HUES64 (cell line): ENCODE data around the gene TSACC.
"Not testable (repeated sequence)": the region's sequence is repeated elsewhere in the genome, so short reads cannot be mapped to it uniquely, and the experiment has no call there.

Source experiments
- H3K27ac ChIP-seq: 2 replicates; pipeline ENCODE4 v1.7.0; 2013; ENCODE audit warnings: low read depth, low read length, inconsistent platforms
- H3K27me3 ChIP-seq: 2 replicates; pipeline ENCODE4 v1.6.1; 2013; ENCODE audit warnings: mild to moderate bottlenecking, low read length; ENCODE audit not compliant: insufficient read depth
- H3K36me3 ChIP-seq: 2 replicates; pipeline ENCODE4 v1.6.1; 2013; ENCODE audit warnings: mild to moderate bottlenecking, low read length; ENCODE audit not compliant: insufficient read depth
- H3K4me1 ChIP-seq: 2 replicates; pipeline ENCODE4 v1.6.1; 2013; ENCODE audit warnings: mild to moderate bottlenecking, low read length, moderate library complexity; ENCODE audit not compliant: insufficient read depth
- H3K4me3 ChIP-seq: 2 replicates; pipeline ENCODE4 v1.5.1; 2013; ENCODE audit warnings: mild to moderate bottlenecking, low read length, moderate library complexity
- H3K9ac ChIP-seq: 2 replicates; pipeline ENCODE4 v1.6.1; 2013; ENCODE audit warnings: mild to moderate bottlenecking, low read depth, low read length
- H3K9me3 ChIP-seq: 2 replicates; pipeline ENCODE4 v1.6.1; 2013; ENCODE audit warnings: low read depth, low read length; ENCODE audit not compliant: insufficient read depth
- WGBS: fragments of 150-250, 120-280 bp; methylation state at CpG from one replicate; pipeline ENCODE4 v1.1.7; 2013; ENCODE audit warnings: missing lambda C conversion rate; 5-methylcytosine and 5-hydroxymethylcytosine counted together

TSACC gene

DNA sequence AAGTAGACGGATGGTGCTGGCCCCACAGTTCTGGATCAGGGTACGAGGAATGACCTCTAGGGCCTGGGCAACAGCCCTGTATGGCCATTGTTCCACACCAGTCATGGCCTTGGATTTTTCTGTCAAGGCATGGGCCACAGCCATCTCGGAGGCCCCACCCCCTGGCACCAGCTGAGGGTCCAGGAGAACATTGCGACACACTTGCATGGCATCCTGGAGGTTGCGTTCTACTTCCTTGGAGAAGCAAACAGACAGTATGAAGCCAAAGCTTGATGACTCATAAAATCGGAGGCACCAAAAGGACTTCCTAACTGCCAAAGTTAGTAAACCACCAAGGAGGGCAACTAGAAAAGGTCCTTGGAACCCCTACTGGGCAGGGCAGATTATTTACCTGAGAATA lies 27.4 kb upstream of the TSACC start:
- no peak overlapping the region for H3K9ac ChIP-seq
- no peaks in the 10 kb centered on the region for H3K4me1 ChIP-seq
- no peaks in the 10 kb centered on the region for H3K9me3 ChIP-seq
- H3K36me3 ChIP-seq = peaks cover 88% of the 10 kb centered on the region
- no peak overlapping the region for H3K27ac ChIP-seq
- H3K27me3 ChIP-seq = no peaks in the 10 kb centered on the region
- 96% methylated on average over 6 of the region's 6 CpGs for WGBS
- no peak overlapping the region for H3K4me3 ChIP-seq

DNA sequence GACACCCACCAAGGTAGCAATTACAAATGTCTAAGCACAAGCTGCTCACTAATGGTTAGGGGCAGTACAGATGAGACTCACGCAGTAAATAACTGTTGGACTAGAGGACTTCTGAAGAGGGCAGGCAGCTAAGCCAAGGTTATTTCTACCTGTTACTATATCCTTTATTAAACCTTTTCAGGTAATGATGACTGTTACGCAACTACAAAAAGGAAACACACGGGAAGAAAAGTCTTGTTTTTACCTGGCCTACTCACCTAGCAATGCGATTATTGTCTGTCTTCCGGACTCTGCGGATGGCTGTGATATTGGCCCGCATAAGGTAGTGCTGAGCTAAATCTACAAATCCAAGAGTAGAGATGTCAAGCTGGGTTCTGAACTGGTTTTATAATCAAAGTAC lies 21.4 kb upstream of the TSACC start:
- Histone ChIP-seq H3K4me1 (no peaks in the 10 kb centered on the region), H3K36me3 (peaks cover 97% of the 10 kb centered on the region), H3K9me3 (no peaks in the 10 kb centered on the region), H3K27ac (no peak overlapping the region), H3K27me3 (no peaks in the 10 kb centered on the region), H3K4me3 (no peak overlapping the region), H3K9ac (no peak overlapping the region)
- 97% methylated on average over 7 of the region's 7 CpGs for WGBS

DNA sequence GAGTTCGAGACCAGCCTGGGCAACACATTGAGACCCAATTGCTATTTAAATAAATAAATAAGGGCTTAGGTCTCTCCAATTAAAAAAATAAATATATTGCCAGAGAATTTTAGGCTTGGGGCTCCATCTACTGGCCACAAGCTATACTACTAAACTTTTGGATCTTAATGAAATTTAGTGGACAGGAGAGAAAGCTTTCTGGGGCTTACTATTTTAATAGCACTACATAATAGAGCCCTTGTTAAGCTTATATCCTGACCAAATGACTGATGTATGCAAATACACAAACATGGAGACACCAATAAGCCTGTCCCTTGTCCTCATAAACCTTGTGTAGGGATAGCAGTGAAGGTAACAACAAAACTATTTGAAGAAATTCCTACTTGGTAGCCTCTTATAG lies 18.7 kb upstream of the TSACC start:
- peaks cover 93% of the 10 kb centered on the region for H3K36me3 ChIP-seq
- WGBS = no CpG with 5 or more reads among the region's 1 CpG

DNA sequence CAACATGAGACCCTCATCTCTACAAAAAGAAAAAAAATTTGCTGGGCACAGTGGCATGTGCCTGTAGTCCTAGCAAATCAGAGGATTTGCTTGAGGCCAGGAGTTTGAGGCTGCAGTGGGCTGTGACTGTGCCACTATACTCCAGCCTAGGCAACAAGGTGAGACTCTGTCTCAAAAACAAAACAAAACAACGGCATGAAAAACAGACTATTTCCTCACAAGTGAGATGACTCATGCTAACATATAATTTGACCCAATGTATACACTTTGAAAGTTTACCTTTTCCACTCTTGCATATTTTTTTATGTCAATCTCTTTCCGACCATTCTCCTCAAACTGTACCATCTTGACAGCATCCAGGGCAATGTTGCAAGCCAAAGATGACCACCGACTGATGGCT lies 17.8 kb upstream of the TSACC start:
- Histone ChIP-seq H3K4me1 (no peaks in the 10 kb centered on the region), H3K27ac (no peak overlapping the region), H3K9ac (no peak overlapping the region), H3K27me3 (no peaks in the 10 kb centered on the region), H3K9me3 (no peaks in the 10 kb centered on the region), H3K36me3 (peaks cover 94% of the 10 kb centered on the region), H3K4me3 (no peak overlapping the region)
- WGBS = 99% methylated on average over 3 of the region's 3 CpGs

More for the DNA sequence above, 18.7 kb upstream of the TSACC start:
- Histone ChIP-seq H3K4me3 (no peak overlapping the region), H3K9me3 (no peaks in the 10 kb centered on the region), H3K27ac (no peak overlapping the region), H3K9ac (no peak overlapping the region), H3K4me1 (no peaks in the 10 kb centered on the region), H3K27me3 (no peaks in the 10 kb centered on the region)

DNA sequence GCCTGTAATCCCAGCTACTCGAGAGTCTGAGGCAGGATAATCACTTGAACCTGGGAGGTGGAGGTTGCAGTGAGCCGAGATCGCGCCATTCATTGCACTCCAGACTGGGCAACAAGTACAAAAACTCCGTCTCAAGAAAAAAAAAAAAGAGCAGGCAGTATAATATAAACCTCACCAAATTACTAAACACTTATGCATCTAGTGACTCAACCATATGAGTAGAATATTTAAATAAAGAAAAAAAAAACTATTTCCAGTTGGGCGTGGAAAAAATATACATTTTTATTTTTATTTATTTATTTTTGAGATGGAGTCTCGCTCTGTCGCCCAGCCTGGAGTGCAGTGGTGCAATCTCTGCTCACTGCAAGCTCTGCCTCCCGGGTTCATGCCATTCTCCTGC lies 15.1 kb upstream of the TSACC start:
- H3K27me3 ChIP-seq, H3K9ac ChIP-seq, H3K4me1 ChIP-seq, H3K27ac ChIP-seq, H3K4me3 ChIP-seq, H3K9me3 ChIP-seq: not testable (repeated sequence)
- H3K36me3 ChIP-seq = peaks cover 84% of the 10 kb centered on the region
- WGBS = 97% methylated on average over 8 of the region's 9 CpGs

DNA sequence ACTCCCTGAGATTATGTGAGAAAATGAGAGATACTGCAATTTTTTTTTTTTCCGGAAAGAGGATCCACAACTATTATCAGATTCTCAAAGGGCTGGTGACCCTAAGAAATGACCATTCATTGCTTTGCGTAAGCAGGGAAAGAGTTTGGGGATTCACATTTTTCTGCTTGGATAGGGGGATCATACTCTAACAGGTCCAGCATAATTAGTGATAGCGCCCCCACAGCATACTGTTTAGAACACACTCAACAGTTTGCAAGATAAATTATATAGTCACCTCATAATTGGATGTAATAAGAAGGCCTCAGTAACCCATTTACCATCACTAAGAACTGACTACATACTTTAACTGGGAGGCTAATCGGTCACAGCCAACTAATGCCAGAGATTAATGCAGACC lies 2.1 kb upstream of the TSACC start:
- H3K9me3 ChIP-seq = no peaks in the 10 kb centered on the region
- no peaks in the 10 kb centered on the region for H3K27me3 ChIP-seq
- WGBS = 83% methylated on average over 2 of the region's 4 CpGs
- no peaks in the 10 kb centered on the region for H3K4me1 ChIP-seq
- H3K27ac ChIP-seq = no peak overlapping the region
- H3K4me3 ChIP-seq = peak overlapping the region; percentile 81
- no peak overlapping the region for H3K9ac ChIP-seq
- H3K36me3 ChIP-seq = peaks cover 50% of the 10 kb centered on the region

DNA sequence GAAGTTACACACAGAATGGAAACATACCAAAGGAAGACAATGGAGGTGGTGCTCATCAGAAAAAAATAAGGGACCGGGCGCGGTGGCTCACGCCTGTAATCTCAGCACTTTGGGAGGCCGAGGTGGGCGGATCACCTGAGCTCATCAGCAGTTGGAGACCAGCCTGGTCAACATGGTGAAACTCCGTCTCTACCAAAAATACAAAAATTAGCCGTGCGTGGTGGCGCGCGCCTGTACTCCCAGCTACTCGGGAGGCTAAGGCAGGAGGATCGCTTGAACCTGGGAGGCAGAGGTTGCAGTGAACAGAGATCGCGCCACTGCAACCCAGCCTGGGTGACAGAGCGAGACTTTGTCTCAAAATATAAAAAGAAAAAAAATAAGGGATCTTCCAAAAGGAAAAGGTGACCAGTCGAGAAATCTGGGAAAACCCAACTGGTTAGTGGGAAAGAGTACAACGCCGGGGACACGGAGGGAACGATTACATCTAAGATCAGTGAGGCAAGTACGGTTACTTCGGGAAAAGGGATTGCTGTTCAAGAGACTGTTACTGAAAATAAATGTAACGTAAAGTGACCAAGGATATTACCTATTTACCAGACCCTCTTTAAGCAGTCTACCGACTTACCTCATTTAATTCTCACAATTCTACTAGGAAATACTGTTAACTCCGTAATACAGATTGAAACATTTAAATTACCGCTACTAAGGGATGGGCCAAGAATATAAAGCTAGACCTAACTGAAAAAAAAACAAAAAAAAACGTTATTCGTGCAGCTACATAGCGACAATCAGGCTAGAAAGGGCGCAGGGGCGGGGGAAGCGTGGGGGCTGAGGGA lies 1.1 kb upstream of the TSACC start:
- 11% methylated on average over 34 of the region's 34 CpGs for WGBS
- Histone ChIP-seq H3K27me3 (no peaks in the 10 kb centered on the region), H3K9ac (peak overlapping the region; percentile 78), H3K27ac (peak overlapping the region; percentile 50; the same call in 1 of the 2 replicates), H3K4me1 (no peaks in the 10 kb centered on the region), H3K9me3 (no peaks in the 10 kb centered on the region), H3K4me3 (peak overlapping the region; percentile 81), H3K36me3 (peaks cover 40% of the 10 kb centered on the region)

DNA sequence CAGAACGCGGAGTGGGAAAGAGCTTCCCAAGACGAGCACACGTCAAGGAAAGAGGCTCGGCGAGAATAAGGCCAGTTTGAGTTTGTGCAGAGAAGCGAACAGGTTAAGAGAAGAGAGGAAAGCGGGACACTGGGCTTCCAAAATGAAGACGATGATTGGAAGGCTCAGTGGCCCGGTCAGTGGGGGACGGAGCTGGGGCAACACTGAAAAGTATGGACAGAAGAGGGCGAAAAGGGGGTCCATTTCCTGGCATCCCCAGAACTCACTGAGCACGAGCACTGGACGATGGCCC lies 492 bp upstream of the TSACC start:
- no peaks in the 10 kb centered on the region for H3K27me3 ChIP-seq
- 1% methylated on average over 14 of the region's 14 CpGs for WGBS
- peaks cover 34% of the 10 kb centered on the region for H3K36me3 ChIP-seq
- H3K27ac ChIP-seq = peak overlapping the region; percentile 50
- H3K9me3 ChIP-seq = no peaks in the 10 kb centered on the region
- H3K4me1 ChIP-seq = no peaks in the 10 kb centered on the region
- H3K4me3 ChIP-seq = peak overlapping the region; percentile 81
- peak overlapping the region; percentile 78 for H3K9ac ChIP-seq

DNA sequence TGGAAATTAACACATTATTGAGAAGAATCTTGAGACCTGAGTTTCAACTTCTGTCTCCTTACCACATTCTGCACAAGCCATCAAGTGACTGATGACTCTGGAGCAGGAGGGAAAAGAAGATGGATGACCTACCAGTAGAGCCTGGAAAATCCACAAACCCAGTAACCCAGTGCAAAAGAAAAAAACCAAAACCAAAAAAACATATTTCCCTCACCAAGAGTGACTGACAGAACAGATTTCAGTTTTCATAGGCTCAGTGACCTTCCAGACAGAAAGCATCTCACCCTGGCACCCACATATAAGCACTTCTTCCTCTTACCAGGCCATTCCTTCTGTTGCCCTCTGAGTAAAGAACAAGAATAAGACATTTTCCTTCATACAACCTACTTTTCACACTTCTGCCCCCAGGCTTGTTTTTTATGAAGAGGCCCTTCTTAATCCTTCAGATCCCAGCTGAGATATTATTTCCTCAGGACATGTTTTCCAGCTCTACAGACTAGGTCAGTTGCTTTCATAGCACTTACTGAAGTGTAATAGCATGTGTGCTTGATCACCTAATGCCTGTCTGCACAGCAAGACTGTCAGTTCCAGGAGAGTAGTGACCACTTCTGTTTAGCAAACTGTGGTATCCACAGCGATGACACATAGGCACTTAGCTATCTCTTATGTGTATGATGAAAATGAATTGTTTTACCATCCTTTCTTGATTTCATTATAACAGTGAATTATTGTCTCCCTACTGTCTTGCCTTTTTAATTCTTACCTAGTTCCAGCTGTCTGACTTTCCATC lies 4.0 kb downstream of the TSACC start:
- H3K9ac ChIP-seq = no peak overlapping the region
- no peaks in the 10 kb centered on the region for H3K27me3 ChIP-seq
- 91% methylated on average over 1 of the region's 1 CpG for WGBS
- no peaks in the 10 kb centered on the region for H3K36me3 ChIP-seq
- no peaks in the 10 kb centered on the region for H3K9me3 ChIP-seq
- H3K27ac ChIP-seq = no peak overlapping the region
- no peak overlapping the region for H3K4me3 ChIP-seq
- 0 out of 2 replicates have a peak, but pooled peaks cover 3% of the 10 kb centered on the region for H3K4me1 ChIP-seq

DNA sequence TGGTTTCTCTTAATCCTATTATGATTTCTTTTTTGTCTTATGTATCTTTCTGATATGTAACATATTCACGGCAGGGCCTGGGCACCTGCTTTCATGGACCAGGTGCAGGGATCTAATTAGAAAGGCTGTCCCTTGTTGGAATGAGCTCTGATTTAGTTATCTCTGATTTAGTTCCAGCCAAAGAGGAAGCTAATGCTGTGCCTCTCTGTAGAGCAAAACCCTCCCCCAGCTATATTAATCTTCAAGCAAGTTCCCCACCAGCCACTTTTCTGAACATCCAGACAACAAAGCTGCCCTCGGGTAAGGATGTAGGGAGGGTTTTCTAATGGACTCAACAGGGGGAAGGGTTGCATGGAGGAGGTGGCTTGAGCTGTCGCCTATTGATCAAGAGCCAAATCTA lies 6.1 kb downstream of the TSACC start:
- no peaks in the 10 kb centered on the region for H3K9me3 ChIP-seq
- 0 out of 2 replicates have a peak, but pooled peaks cover 3% of the 10 kb centered on the region for H3K4me1 ChIP-seq
- no peak overlapping the region for H3K4me3 ChIP-seq
- no peak overlapping the region for H3K9ac ChIP-seq
- H3K27me3 ChIP-seq = no peaks in the 10 kb centered on the region
- WGBS = 88% methylated on average over 3 of the region's 3 CpGs
- H3K27ac ChIP-seq = no peak overlapping the region
- H3K36me3 ChIP-seq = no peaks in the 10 kb centered on the region

DNA sequence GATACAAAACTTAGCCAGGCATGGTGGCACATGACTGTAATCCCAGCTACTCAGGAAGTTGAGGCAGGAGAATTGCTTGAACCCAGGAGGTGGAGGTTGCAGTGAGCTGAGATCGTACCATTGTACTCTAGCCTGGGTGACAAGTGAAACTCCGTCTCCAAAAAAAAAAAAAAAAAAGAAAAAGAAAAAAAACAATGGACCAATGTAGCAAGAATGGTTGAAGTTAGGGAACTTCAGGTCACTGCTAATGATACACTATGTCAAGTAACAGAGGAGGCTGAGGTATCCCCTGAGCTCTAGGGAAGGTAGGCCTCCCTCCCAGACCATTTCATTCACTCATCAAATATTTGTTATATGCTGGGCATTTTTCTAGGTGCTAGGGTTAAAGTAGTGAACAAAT lies 7.7 kb downstream of the TSACC start:
- H3K9me3 ChIP-seq, H3K4me3 ChIP-seq, H3K4me1 ChIP-seq, H3K27ac ChIP-seq, H3K27me3 ChIP-seq, H3K36me3 ChIP-seq, H3K9ac ChIP-seq: not testable (repeated sequence)
- 80% methylated on average over 2 of the region's 2 CpGs for WGBS
